Measurements from ENCODE around the gene PEX11B.

The PEX11B gene

GRCh38 chr1:145918144-145918991 lies at the start of gene PEX11B:
PEX11B (minus strand) TSS chr1:145918717; CDS start chr1:145918688, 29 bp downstream.
- no peak for DNase-seq (ENCODE audit: low read depth)

GRCh38 chr1:145967288-145967687 lies 48.8 kb upstream of the PEX11B start:
- no peak for DNase-seq (ENCODE audit: low read depth)

DNA sequence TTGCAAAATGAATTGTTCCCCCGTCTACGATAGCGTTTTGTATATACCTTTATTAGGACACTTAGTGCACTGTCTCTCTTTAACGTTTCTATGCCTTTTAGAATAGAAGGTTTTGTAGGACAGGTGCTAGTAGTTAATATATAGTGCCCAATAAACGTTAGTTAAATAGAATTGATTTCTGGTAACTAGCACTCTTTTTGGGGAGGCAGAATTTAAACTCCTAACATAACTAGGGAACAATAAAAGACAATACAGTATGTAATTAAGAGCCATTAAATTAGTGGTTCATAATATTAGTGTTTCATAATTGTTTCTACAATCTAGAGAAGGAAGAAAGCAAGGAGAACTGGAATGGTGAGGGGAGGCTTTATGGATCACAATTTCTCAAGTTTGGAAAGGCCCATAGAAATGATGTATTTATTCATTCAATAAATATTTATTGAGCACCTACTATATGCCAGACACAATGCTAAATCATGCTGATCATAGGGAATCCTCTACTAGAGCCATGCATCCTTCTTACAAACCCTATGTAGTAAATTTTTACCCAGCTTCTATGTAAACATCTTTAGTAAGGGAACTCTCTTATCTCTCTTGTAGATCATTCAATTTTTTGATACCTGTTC lies 46.7 kb upstream of the PEX11B start:
- DNase-seq (ENCODE audit: low read depth), result no peak

GRCh38 chr1:145964328-145965118 lies 46.0 kb upstream of the PEX11B start, which contains the start of the genes ANKRD34A and POLR3GL:
ANKRD34A (minus strand) TSS chr1:145964575; CDS start chr1:145961759, 2,816 bp downstream.
POLR3GL (plus strand) TSS chr1:145964690; CDS start chr1:145974866, 10,176 bp downstream.
- DNase-seq (ENCODE audit: low read depth), result peak; percentile 80

GRCh38 chr1:145963265-145964019 lies 44.9 kb upstream of the PEX11B start:
- DNase-seq (ENCODE audit: low read depth), result no peak

- DNase-seq (ENCODE audit: low read depth), result no peak
Measured at GRCh38 chr1:145962157-145963102, 43.9 kb upstream of the PEX11B start.

DNA sequence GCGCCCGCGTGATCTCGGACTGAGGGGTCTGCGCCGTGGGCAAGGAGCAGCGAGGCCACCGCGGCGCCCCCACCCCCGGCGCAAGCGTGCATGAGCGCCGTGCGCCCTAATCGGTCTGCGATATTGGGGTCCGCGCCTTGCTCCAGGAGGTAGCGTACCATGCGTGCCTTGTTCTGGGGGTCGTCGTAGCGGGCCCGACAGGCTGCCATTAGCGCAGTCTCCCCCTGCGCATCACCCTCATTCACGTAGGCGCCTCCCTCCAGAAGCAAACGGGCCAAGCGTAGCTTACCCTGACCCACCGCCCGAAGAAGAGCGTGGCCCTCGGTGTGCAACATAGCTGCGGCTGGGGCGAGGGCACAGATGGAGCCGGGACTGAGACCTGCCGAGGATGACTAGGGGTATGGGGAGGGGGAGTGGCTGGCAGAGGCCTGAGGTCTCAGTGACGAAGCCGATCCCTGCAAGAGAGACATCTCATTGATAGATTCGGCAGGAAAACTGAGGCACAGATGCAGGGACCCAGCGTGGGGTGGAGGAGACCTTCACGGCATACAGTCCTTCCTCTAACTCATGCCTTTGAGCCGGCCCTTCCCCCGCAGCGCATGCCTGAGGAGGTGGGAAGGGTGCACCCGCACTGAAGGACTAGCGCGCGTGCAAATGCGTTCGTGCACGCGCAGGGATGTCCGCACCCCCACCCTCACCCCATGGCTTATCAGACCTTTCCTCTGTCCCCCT lies 43.1 kb upstream of the PEX11B start:
- DNase-seq (ENCODE audit: low read depth), result no peak

DNA sequence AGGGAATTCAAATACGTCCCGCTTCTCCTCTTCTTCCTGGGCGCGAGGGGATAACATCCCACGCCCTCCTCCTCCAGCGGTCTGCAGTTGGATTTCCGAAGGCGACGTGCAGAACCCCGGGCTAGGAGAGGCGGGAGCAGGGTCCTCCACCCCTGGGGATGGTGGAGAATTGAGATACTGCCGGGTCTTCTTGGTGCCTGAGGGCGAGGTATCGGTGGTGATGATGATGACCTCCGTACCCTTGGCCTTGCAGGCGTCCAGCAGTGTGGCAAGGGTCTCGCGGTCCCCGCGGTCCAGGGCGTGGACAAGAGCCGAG lies 42.5 kb upstream of the PEX11B start:
- DNase-seq (ENCODE audit: low read depth), result no peak

DNA sequence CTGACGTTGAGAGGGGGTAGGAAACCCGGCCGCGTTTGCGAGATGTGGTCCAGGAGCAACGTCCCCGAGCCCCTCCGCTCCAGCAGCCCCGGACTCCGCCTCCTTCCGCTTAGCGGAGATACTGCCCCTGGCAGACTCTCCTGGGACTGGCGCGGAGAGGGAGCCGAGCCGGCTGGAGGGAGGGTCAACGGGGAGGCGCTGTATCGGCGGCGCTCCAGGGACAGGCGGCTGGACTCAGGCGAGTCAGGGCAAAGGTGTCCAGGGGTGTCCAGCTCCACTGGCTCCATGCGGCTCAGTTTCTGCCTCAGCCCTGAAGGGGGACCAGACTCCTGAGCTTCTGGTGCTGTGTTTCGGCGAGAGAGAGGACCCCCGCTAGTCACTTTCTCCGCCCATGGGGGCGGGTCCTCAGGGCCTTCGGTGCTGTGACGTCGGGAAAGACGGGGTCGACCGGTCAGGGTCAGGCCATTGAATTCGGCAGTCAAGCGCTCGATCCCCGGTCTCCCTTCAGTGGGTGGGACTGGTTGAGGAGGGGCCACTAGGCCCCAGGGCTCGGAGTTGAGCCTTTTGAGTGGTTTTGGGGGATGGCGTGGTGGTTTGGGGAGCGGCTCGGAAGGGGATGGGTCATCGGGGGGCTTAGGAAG lies 42.1 kb upstream of the PEX11B start:
- DNase-seq (ENCODE audit: low read depth), result no peak

- no peak for DNase-seq (ENCODE audit: low read depth)
Measured at GRCh38 chr1:145959957-145960467, 41.5 kb upstream of the PEX11B start.

DNA sequence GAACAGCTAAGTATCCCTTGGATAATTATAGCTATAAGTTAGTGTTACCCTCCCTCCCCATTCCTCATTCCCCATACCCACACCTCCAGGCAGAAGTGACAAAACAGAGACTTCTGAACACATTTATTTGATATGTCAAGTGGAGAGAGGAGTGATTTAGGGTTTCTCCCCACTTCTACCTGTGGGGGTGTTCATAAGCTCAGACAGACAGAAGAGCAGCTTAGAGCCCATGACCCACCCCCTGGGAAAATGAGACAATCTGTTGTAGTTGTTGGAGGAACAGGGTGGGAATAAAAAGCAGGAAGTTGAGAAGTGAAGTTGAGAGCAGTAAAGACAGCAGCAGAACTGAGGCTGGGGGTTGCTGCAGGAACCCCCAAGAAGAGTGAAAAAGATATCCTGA lies 40.8 kb upstream of the PEX11B start:
- DNase-seq (ENCODE audit: low read depth), result no peak

DNA sequence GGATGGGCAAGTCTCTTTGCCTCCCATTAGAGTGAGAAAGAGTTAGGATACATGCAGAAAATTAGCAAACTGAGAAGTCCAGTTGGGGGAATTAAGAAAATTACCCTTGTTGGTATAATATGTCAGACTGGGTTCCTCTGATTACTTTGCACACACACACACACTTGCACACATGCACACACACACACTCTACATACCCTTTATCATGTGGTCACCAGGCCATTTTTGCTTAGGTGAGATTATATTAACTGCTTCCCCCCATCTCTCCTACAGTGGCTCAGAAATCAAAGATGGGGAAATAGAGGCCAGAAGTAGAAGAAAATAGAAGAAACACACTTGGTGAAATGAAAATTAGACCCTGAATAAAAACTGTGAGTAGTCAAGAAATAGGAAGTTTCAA lies 40.2 kb upstream of the PEX11B start:
- no peak for DNase-seq (ENCODE audit: low read depth)

GRCh38 chr1:145957443-145958319 lies 39.2 kb upstream of the PEX11B start, which contains the start of gene LIX1L:
LIX1L (minus strand) TSS chr1:145958017; CDS start chr1:145957927, 90 bp downstream.
- peak; percentile 86 for DNase-seq (ENCODE audit: low read depth)

DNA sequence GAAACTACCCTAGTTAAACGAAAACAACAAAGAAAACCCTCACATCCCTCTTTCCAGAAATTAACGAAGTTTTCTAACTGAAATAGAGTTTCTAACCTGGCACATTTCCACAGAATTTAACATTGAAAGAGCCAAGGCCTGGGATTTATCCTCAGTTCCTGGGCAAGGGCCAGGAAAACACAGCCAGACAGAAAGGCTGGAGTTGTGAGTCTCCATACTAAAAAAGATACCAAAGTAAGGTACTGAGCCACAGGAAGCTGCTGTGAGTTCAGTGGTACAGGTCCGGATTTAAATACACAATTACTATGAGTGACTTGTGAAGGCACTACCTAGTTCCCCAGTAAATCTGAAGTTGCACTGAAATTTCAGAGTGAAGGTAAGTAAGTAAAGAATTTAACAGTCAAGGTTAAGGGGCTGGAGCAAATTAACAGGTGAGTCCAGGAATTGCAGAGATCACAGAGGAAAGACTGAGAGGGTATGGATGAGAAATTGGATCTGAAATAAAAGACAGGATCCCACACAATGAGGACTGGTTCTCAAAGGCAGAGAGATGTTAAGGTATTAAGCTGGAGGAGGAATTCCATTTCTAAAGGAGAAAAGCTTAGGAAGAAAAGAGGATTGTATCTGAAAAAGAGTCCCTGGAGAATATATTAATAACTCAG lies 38.4 kb upstream of the PEX11B start:
- no peak for DNase-seq (ENCODE audit: low read depth)

GRCh38 chr1:145956361-145956760 lies 37.8 kb upstream of the PEX11B start:
- no peak for DNase-seq (ENCODE audit: low read depth)

DNA sequence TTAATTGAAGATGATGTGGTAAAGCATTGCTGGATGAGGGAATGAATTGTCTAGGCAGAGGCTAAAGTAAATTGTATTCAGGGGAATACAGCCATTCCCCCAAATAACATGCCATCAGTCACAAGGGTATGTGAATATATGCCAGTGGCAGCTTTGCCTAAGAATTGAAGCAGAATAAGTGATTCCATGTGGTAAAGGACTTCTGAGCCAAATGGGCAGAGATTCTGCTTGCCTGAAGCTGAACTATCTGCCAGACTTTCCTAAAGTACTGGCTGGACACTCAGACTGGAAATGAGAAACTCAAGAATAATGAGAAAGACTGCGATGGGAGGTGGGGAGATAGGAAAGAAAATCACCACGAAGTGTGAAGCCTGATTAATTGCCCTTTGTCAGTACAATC lies 36.9 kb upstream of the PEX11B start:
- no peak for DNase-seq (ENCODE audit: low read depth)

DNA sequence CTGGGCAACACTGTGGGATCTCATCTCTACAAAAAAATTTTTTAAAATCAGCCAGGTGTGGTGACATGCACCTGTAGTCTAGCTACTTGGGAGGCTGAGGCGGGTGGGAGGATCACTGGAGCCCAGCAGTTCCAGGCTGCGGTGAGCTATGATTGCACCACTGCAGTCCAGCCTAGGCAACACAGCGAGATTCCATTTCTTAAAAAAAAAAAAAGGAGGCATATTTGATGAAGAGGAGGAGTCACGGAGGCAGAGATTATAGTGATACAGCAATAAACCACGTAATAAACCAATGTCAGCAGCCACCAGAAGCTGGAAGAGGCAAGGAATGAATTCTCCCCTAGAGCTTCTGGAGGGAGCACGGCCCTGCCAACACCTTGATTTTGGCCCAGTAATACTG lies 35.3 kb upstream of the PEX11B start:
- no peak for DNase-seq (ENCODE audit: low read depth)

DNA sequence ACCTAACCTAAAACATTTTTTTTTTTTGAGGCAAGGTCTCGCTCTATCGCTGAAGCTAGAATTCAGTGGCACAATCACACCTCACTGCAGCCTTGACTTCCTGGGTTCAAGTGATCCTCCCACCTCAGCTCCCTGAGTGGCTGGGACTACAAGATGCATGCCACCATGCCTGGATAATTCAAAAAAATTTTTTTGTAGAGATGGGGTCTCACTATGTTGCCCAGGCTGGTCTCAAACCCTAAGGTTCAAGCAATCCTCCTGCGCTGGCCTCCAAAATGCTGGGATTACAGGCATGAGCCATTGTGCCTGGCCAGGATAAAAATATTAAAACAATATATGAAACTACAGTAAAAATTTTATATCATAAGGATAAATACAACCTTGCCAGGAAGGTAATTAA lies 34.4 kb upstream of the PEX11B start:
- no peak for DNase-seq (ENCODE audit: low read depth)
